ENCODE measurements around the gene FOXP1. TPM values are rescaled to one million over a fixed set of nuclear protein-coding genes. Genes with fewer than 3 reads are reported as not detected.

Gene FOXP1
- polyA plus RNA-seq, 5 donors, result 88.9 to 130 (median 123) TPM

DNA sequence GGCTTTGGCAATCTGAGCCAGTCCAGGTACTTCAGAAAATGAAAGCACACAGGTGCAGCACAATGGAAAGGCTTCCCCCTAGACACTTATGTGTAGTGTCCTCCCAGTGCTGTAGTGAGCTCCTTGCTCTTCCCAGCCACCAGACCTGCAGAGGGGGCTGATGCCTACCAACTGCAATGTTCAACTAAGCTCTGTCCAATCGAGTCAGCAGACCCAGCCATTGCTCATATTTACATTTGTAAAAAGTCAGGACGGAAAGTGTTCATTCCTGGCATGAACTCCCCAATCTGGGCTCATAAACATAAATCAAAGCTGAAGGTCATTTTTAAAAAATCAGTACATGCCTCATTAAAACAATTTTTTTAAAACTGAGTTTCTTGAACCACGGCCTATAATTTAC is 73.0 kb downstream of the FOXP1 start:
- DNase-seq, result no peak

DNA sequence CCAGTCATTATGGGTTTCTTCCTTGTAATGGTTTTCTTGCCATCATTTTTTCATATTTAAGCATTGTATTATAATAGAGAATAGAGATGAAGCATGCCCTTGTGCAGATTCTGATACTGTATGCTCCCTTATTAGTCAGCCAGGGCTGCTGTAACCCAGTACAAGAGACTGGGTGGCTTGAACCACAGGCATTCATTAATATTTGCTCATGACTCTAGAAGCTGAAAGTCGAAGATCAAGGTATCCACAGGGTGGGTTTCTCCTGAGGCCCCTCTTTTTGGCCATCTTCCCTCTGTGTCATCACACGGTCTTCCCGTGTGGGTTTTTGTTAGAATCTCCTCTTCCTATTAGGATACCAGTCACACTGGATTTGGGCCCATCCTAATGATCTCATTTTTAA is 74.5 kb downstream of the FOXP1 start:
- no peak for DNase-seq

DNA sequence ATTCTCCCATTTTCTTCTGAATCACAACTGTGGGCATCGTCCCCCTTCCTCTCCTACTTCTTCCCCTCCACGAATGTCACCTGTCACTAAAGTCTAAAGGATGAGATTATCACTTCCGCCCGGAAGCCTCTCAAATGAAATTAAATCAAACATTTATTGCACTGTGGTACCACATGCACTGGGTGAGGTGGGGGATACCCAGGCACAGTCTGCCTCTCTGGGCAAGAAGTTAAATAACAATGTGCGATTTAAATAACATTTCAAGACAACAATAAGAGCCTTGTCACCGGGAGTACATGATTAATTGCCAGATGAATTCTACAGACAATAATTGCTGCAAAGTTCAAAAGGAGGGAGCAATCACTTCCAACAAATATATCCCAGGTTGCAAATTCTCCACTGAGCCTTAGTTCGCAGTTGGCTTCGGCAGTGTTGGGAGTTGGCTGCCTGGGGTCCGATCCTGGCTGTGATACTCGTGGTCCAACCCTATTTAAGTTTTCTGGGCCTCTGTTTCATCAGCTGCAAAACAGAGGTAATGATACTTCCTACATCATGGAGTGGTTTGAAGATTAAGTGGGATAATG is 77.7 kb downstream of the FOXP1 start:
- no peak for DNase-seq

DNA sequence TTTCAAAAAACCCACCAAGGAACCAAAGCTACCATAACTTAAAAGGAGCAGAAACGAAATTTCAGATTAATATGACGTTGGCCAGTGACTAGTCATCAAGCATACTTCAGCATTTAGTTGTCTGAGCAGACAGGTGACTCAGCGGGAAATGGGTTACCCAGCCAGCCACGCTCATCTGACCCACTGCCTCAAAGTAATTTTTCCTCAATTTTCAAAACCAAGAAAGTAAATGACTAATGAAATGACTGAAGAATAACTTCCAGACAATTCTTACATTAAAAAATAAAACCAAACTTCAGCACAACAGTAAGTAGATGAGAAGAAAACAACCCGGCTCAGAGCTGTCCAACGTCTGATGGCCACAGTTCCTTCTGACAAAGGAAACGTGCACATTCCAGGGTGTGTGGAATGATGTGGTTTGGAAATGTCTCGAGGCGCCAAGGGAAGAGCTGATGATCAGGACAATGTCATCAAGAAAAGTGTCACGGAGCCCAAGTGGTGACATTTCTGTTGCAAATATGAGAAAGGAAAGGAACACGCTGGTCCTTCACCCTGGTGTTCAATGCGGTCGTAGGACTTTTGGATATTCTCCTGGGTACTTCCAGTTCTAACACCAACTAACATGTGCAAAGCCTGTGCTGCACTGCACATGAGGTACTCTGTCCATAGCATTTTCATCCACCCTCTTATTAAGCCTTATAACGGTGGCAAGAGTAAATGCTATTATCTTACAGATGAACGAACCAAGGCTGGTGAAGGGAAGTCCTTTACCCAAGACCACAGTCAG is 79.1 kb downstream of the FOXP1 start:
- DNase-seq, result no peak

DNA sequence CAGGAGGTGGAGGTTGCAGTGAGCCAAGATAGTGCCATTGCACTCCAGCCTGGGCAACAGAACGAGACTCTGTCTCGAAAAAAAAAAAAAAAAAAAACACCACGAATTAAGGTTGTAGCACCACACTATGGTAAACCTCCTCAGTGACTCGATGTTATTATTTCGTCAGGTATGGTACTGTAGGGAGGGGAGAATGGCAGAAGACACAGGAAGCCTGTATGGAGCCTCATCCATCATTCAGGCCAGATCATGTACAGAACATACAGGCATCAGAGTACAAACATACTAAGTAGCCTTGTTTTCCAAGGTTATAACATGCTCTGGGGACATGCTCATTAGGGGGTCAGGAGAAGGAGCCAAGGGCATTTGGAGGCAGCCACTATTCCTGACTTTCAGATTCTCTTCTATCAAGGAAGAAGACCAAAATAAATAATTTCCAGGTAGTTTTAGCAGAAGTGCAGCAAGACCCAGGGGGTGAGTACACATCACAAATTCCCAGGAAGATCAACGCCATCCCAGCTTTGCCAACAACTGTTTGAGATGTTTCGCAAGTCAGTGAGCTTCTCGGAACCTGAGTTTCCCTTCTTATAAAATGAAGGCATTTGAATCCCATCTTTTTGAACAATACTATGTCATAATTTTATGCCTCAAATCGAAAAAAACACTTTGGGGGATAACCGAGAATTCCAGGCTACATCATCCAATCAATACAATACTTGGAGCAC is 79.8 kb downstream of the FOXP1 start:
- DNase-seq, result no peak

DNA sequence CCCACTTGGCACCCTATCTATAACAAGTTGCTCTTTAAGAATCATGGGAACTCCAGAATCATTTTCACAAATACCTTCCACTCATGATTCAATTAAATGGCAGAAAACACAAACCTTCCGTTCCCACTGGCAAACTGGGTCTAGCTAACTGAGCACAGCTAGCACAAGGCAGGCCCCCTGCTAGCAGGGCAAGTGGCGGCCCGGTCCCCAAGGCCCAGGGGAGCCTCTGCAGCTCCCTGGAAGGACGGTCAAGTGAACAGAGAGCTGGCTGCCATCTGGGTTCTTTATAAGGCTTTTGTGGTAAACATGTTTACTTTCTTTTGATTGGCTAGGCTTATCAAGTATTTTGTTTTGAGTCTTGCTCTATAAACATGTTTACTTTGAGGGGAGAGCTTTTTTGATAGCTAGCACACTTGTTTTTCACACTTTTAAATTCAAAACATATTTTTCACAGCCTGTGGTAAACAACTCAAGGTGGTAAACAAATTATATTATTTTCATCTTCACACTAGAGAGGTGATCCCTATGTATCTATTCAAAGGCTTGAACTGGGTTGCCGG is 81.4 kb downstream of the FOXP1 start:
- DNase-seq, result no peak

DNA sequence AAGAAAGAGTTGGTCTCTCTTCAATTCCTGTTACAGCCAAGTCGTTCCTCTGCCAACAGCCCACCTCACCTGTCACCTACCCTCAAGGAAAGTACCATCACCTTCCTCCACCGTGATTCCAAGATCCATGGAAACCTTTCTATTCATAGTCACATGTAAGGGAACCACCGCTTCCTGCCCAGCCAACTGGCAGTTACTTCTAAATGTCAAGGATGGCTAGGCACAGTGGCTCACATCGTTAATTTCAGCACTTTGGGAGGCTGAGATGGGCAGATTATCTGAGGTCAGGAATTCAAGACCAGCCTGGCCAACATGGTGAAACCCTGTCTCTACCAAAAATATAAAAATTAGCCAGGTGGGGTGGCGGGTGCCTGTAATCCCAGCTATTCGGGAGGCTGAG is 82.8 kb downstream of the FOXP1 start:
- DNase-seq, result no peak

DNA sequence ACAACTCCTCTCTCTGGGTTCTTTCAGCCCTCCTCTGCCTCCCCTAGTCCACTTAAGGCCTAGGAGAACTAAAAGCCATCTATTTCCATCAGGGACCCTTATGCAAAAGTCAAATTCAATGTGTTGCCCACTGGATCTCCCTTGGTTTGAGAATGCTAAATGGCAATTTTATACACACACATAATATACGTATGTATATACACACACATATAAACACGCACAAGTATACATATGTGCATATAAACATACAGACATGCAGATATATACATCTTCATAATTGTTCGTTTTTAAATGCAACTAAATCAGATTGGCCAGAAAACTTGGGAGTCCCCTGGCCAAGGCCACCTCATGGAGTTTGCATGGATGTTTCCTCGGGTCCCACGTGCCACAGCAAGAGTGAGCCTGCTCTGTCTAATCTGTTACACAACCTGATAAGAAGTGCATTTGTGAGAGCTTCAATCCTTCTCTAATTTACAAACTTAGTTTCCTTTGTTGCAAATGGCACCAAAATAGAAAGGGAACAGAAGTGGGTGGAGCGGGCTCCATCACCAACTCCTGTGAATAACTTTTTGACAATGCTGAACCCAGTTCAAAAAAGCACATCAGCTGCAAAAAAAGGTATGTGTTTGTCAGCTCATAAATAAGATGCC is 84.2 kb downstream of the FOXP1 start:
- no peak for DNase-seq

DNA sequence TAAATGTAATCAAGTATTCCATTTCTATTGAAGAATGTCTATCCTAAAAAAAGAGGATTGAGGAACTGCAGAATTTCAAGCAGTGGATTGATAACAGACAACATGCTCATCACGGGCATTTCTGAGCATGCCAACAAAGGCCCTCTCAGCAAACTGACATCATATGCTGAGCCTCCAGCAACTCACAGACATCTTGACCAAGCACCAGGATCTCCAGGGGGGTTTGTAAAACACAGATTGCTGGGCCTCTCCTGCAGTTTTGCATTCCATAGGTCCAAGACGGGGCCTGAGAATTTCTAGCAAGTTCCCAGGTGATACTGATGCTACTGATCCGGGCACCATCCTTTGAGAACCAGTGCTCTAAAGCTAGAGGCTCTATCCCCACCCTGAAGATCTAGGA is 85.0 kb downstream of the FOXP1 start:
- no peak for DNase-seq

DNA sequence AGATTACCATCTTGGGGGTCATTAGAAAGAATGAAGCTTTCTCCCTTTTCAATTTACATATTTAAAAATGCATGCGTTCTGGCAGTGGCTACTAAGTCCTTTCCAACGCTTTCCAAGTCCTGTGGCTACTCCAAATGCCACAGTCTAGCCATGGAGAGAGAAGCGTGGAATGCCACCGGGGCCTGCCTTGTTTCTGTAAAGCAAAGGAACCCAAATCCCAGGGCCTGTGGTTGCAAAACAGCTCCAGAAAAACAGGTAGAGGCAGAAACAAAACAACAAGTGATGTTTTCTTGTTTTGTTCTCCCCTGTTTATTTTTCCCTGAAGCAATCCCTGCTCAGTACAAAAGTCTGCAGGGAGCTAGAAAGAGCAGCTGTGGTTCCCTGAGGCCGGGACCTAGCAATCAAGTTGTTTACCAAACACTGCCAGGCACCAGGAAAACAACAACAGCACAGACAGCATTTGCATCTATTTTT is 85.5 kb downstream of the FOXP1 start:
- no peak for DNase-seq

DNA sequence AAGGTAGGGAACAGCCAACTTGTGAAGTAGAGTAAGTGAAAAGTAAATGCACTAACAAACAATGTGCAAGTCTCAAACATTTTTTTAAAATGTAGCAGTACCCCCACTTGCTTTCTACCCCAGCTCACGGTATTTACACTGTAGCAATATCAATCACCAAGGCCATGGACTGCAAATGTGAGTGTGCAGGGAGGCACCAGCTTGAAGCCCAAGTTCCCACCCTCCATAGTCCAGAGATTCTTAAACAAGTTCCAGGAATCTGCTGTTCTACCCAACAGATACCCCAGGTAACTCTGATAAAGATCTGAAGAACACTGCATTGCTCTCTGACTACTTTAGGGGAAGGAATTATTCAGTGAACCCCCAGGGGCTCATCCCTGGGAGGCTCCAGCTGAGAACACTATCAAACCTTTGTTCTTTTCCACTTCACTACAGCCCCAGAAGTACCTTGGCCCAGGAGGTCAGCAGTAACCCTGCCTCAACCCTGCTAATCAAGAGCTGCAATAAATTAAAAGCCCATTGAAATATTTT is 86.1 kb downstream of the FOXP1 start:
- DNase-seq, result no peak

DNA sequence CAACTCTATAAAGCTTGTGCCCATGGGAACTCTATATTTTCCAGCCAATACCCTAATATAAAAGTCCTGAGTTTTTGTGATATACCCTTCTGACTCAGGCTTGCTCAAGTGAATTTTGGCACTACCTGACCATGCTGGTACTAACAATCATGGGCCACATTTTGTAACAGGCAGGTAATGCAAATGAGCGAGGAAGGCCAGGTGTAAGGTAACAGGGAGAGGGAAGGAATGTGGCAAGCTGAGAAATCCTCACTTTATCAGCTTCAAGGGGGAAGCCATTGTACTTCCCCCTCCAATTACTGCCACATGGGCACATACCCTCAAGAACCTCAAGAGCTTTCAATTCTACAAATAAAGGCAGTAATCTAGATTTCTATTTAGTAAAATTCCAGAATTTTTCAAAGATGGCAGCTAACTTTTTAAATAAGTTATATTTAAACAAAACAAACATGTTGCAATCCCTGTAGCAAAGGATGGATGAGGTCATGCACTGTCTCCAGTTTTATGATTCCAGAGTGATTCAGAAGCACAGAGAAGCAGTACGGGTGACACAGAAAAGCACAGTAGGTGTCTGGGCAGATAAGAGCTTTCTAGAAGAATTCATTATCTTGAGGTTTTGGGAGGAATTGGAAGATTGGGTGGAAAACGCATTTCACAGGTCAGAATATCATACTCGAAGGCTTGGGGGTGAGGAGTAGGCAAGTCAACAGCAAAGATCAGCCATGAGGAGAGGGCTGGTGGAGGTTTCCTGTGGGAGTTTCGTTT is 87.6 kb downstream of the FOXP1 start:
- DNase-seq, result no peak

DNA sequence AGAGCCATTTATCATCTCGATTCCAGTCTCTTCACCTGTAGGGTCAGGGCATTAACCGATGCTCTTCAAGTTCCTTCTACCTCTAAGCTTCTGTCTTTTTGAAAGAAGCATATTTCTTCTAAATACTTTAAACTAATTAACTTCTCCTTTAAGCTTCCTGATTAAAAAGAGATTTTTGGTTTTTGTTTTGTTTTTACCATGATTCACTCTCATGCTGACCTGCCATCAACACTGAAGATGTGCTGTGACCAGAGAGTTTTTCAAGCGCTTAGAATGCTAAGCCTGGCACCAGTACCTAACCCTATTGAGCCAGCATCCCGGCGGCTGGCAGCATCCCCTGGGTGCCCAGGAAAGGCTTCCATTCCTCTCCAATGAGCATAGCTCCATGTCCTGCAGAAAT is 89.3 kb downstream of the FOXP1 start:
- no peak for DNase-seq

DNA sequence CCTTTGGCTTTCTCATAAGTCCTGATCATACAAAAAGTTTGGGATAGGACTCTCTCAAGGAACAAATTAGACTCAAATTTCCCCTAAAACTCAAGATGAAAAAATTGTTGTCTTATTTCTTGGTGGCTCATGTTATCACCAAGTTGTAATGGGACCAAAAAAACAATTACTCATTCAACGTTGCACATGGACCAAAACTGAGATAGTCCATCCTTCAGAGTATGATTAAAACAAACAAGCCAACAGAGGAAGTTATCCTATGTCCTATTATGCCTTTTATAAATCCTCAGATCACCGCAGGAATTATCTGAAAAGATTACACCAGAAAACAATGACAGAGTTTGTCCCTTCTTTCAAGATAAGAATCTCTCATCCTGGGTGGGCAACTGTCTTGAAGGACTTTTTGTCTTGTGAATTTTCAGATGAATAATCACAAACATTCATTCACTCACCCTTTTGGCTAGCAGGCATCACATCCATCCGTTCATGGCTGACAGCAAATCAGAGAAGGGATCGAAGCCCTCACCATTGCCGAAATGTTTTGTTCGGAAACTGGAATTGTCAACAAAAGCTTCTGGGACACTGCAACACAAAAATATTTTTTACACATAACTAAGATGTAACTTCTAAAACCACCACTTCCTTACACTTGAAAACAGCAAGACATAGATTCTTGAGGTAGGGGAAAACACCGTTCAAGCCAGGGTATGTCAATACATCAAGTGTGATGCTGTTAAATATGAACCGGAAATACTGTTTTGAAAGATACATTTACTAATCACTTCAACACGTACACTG is 90.4 kb downstream of the FOXP1 start:
- DNase-seq, result no peak

DNA sequence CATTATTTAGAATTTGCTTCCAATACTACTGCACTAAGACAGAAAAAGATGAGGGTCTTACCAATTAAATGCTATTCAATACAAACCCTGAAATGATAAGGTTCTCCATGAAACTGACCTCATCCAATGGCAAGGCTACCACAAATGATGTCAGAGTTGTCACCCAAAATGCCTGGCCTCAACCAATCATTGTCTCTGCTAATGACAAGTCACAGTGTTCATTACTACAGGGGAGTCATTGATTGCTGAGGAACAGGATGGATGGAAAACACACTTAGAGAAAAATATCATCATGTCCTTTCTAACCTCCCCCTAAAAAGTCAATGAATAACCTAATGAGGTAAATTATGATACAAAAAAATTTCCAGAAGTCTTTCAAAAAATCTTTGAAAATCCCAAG is 91.0 kb downstream of the FOXP1 start:
- DNase-seq, result no peak

DNA sequence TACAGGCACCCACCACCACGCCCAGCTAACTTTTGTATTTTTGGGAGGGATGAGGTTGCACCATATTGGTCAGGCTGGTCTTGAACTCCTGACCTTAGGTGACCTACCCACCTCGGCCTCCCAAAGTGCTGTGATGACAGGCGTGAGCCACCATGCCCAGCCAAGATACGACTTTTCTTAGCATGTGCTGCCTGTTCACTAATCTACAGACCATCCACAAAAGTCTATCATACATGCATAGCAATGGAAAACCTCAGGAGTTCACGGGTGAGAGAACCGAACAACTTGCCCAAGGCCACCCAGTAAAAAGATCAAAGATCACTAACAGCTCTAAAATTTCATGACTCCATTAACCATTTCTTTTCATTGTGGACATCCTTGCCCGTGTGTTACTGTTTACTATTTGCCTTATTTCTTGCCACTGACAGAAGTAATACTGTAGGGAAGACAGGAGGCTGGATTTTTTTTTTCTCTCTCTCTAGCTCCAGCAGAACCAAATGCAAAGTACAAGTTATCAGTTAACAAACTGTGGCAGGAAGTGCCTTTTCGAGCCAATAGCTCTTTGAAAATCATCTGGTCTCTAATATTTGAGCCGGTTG is 92.3 kb downstream of the FOXP1 start:
- no peak for DNase-seq

DNA sequence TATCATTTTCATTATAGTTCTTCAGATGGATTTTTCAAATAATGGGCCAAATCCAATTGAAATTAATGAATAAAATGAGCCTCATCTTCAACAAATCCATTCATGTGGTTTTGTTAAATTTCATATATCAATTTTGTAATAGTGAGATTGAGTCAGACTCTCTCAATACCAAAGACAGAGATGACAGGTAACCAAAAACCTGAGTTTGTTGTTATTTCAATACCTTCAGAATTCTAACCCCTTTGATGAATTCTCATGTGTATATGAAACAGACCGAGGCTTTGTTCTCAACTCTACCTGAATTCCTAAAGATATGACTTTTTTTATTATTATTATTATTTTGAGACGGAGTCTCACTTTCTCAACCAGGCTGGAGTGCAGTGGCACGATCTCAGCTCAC is 92.8 kb downstream of the FOXP1 start:
- DNase-seq, result no peak

DNA sequence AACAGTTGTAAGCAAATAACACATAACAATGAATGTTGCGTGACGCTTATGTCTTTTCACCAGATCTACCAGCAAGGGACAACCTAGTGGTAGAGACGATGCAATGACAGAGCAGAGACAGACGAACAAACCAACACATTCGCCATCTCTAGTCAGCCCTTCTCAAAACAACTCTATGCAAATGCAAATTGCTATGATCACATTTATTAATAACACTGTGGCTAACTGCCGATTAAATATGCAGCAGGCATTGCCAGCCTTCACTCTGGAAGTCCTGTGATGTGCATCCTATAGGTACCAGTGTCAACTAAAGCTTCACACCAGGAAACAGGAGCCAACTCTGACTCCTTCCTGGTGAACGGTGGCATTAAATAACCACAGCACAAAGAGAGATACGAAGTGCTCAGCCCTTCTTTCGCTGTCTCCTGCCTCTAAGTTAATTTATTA is 94.2 kb downstream of the FOXP1 start:
- DNase-seq, result no peak

DNA sequence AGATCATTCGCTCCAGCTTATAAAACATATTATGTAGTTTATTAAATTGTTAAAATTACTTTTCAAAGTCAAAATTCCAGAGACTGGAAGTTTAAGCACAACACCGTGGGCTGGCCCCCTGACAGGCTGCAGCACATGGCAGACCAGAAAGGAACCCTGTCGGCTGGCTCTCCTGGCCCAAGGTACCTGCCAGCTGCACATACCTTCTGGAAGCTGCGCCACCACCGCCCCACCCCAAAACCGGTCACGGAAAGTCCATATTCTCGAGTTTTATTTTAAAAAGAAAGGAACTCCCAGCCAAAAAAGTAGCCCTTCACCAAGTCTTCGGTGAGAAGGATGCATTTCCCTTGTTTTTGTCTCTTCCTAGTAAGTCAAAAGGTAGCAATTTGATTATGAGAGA is 94.6 kb downstream of the FOXP1 start:
- DNase-seq, result no peak

DNA sequence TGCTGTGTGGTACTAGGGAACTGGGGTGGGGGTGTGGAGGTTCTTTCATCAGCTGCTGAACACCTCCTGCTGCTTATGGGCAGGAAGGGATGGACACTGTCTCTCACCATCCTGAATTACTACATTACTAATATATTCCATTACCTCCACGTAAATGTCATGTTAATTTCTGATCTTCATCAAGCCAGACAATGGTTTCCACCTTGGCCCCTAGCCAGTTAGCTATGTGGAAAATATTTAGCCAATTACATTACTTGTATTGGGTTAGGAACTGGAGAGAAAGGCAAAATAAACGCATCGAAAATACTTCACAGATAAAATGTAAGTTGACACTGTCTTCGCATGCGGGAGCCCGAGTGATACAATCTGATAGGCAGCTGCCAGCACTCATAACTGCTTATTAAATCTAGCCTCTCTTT is 95.1 kb downstream of the FOXP1 start:
- DNase-seq, result no peak
